GM19035 (cell line): ENCODE measurements around the gene PIM3.

Source experiments
- ATAC-seq: cut with Tn5 transposase; IDR thresholded peaks from one replicate; pipeline ENCODE4 v1.9.1; 2021; ENCODE audit not compliant: unreplicated experiment

PIM3 gene

GRCh38 chr22:49960159-49961004 is at the start of gene PIM3:
TSS of gene PIM3 (plus strand) at chr22:49960772. CDS start at chr22:49960948, 176 bp downstream.
- peak; percentile 64 for ATAC-seq

DNA sequence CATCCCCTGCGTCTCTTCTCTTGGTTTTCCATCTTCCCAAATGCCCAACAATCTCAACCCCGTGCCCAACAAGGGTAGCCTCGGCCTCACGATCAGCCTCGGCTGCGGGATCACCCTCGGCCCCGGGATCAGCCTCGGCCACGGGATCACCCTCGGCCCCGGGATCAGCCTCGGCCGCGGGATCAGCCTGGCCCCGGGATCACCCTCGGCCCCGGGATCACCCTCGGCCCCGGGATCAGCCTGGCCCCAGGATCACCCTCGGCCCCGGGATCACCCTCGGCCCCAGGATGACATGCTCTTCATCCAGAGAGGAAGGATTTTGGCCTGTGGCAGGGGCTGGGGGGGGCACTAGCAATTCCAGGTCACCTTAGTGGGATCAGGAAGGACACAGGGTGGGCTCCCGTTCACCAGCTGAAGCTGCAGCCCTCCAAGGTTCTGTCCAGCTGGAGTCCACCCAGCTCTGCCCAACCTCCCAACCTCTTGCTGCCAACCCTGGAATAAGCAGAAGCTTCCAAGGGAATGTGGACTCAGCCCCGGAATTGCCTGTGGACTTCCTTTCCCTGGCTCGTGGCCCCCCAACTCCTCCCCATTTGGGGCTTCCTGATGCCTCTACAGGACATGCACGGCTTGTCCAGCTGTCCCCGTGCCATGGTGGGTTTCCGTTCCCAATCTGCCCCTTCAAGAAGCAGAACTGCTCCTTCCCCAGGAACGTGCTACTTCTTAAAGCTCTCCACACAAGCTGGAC is 48.5 kb upstream of the PIM3 start:
- no peak for ATAC-seq

DNA sequence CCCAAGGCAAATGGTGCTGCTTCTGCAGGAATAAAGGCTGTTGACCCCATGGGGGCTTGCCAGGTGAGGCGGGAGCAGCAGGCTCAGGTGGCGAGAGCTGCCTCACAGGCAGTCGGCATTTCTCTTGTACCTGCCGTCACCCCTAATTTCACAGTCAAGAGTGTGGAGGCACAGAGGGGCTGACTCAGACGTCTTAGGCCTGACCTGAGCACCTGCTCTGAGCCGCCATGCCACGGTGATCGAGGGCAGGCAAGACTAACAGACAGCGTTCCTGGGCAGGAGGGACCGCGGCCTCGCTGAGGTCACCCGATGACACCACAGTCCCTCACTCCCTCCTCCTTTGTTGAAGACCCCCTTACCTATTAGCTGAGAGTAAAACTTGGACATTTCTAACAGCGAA is 47.5 kb upstream of the PIM3 start:
- no peak for ATAC-seq

DNA sequence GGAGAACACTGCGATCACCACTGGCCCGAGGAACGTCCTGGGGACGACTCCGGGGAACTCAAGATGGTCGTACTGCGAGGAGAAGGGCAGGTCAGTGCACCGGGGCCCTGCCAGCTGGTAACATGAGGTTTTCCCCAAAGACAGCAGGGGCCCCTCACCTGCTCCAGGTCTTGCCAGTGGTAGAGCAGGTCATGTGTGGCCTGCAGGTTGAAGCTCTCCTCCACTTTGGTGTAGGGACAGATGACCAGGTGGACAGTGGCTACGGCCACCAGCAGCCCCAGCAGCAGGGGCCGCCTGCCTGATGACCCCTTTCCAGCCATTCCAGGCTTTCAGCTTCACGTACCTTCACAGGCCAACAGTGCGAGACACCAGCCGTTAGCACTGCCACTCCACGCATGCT is 47.1 kb upstream of the PIM3 start:
- ATAC-seq = no peak

GRCh38 chr22:49914256-49914655 is 46.3 kb upstream of the PIM3 start:
- ATAC-seq = no peak

DNA sequence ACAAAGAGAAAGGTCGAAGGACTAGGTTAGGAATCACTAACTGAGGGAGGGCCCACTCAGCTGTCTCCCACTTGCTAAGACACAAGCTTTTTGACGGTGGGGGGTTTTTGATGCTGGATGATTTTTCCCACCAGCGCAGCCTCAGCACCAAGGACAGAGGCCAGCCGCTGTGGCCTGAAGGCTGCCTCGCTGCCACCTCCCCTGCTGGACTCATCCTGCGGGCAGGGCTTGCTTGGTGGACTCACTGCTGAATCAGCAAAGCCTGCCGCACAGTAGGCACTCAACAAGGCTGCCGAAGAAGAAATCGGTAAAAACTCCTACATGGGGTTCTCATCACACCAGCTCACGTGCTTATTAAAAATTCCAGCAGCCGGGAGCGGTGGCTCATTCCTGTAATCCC is 45.0 kb upstream of the PIM3 start:
- no peak for ATAC-seq

DNA sequence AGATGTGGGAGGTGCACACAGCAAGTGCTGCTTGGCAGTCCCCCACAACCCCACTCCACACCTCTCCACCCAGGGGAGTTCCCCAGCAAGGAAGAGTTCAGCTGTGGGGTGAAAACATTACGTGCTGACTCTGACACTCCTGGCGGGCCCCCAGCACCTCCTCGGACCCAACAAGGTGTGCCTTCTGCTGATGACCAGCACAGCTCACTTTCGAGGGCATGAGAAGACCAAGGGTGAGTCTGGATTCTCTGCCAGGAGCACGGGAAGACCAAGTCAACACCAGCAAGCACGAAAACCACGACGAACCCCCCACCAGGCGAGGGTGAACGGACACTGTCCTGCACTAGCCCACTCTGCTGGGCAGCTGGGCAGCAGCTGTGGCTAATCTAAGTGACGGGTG is 43.7 kb upstream of the PIM3 start:
- ATAC-seq = no peak

GRCh38 chr22:49917974-49918910 is 42.3 kb upstream of the PIM3 start, which contains the start of the genes ALG12 and CRELD2:
TSS of gene ALG12 (minus strand) at chr22:49918438. CDS start at chr22:49913765, 4,673 bp downstream.
TSS of gene CRELD2 (plus strand) at chr22:49918634. CDS start at chr22:49918770, 136 bp downstream.
- ATAC-seq = peak; percentile 83

GRCh38 chr22:49918911-49919881 is 41.4 kb upstream of the PIM3 start:
- no peak for ATAC-seq

DNA sequence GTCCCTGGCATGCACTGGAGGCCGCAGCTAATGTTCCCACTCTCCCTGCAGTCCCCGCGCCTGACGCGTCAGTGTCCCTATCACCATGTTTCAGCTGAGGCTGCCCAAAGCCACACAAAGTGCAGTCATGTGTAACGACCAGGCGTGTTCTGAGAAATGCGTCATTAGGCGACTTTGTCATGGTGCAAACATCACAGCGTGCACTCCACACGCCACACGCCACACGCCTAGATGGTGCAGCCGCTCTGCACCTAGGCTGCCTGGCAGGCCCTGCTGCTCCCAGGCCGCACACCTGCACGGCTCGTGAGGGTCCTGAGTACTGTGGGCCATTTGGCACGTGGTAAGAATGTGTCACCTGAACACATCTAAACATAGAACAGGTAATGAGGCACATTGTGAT is 39.7 kb upstream of the PIM3 start:
- no peak for ATAC-seq

GRCh38 chr22:49921508-49922278 is 38.9 kb upstream of the PIM3 start:
- ATAC-seq = no peak

DNA sequence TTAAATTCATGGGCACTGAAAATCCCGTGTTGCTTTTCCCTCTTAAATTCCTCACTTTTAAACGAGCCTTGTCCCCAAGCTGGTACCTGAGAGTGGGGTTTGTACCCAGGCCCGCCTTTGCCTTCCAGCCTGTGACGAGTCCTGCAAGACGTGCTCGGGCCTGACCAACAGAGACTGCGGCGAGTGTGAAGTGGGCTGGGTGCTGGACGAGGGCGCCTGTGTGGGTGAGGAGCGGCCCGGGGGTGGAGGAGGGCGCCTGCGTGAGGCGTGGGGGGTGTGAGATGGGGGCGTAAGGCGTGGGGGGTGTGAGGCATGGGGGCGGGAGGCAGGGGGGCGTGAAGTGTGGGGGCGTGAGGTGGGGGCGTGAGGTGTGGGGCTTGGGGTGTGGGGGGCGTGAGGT is 38.1 kb upstream of the PIM3 start:
- ATAC-seq = no peak

DNA sequence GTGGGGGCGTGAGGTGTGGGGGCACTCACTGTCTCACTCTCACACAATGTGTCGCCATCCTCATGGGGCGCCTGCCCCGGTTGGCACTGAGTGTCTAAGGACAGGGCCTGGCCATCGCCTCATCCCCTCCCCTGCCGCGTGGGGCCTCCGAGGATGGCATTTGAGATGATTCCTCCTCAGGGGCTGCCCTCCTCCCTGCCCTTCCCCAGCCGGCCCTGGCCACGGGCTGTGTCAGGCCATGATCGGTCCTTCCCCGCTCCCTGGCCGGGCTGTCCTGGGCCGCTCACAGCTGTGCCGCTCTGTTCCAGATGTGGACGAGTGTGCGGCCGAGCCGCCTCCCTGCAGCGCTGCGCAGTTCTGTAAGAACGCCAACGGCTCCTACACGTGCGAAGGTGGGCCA is 37.6 kb upstream of the PIM3 start:
- ATAC-seq = no peak

DNA sequence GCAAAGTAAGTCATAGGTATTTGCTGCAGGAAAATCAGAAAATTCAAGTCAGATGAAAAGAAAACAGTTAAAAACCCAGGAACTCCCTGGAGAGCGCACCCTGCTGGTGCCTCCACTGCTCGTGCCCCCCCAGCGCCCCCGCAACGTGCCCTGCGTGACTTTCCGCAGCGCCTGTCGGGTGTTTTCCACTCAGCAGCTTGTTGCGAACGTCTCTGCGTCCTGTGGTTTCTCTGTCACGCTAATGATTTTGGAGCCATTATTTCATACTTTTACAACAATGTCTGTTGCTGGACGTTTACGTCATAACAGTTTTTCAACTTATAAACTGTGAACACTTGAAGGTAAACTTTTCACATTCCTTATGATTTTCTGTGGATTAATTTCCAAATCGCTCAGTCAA is 37.1 kb upstream of the PIM3 start:
- ATAC-seq = no peak

DNA sequence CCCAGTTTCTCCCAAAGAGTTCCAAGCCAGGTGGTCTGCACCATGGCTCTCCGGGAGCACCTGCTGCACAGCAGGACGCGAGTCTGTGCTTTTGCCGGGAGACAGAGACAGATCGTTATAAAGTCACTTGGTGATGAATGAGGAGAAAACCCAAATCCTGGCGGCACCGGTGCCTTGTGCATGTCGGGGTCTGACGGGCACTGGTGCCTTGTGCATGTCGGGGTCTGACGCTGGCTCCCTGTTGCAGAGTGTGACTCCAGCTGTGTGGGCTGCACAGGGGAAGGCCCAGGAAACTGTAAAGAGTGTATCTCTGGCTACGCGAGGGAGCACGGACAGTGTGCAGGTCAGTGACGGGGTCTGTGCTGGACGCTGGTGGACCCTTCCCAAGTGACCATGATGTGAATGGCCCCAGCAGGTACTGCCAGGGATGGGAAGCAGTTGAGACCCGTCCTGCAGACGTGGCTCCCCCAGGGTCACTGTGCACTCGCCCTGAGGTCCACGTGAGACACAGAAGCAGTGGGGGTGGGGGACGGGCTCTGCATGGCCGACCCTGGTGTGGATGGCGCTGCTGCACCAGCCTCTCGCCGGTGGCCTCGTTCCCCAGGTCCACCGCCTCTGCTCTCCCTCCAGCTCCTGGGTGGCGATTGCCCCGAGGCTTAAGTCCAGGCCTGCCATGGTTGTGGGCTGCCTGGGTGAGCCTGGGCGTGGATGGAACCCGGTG is 36.3 kb upstream of the PIM3 start:
- no peak for ATAC-seq

- ATAC-seq = peak; percentile 43
Measured at GRCh38 chr22:49925525-49926128, 34.9 kb upstream of the PIM3 start.

DNA sequence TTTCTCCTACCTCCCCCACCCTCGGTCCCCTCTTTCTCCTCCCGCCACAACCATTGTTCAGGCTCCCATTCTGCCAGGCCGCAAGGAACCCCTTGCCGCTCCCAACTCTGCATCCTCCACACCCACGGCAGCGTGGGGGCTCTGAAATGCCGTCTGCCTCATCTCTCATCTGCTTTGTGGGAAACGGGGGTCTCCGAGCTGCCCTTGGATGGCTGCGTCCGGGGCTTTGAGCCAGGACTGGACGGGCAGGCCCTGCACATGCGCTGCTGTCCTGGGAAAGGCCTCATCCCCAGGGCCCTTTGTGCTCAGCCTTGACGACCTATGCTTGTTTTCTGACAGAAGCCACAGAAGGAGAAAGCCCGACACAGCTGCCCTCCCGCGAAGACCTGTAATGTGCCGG is 33.7 kb upstream of the PIM3 start:
- no peak for ATAC-seq
